NB4 (cell line): ENCODE measurements around the gene SWI5.
A peak's percentile ranks its signal among the peaks of the same experiment; 100 is the strongest.

Experiments used
- DNase-seq: peaks from one replicate; pipeline ENCODE4 v3.0.0; 2010; ENCODE audit warnings: low read depth
- H3K4me3 ChIP-seq: one replicate; pipeline ENCODE4 v1.5.1; 2011; ENCODE audit warnings: mild to moderate bottlenecking, low read depth, low read length, moderate library complexity
- CTCF ChIP-seq: IDR thresholded peaks from one replicate; pipeline ENCODE4 v1.5.1; 2012; ENCODE audit warnings: low read depth, low read length
- MYC ChIP-seq: IDR thresholded peaks from 2 replicates; pipeline ENCODE4 v1.6.1; 2011; ENCODE audit warnings: low read depth, low read length
- POLR2A ChIP-seq: IDR thresholded peaks from 2 replicates; pipeline ENCODE4 v1.6.1; 2011; ENCODE audit warnings: mild to moderate bottlenecking; ENCODE audit not compliant: insufficient read length; ENCODE audit errors: extremely low read depth
- TF ChIP-seq, protein P1 (sequence below): IDR thresholded peaks from 2 replicates; pipeline ENCODE4 v1.6.1; 2011; ENCODE audit warnings: low read depth, low read length

SWI5 gene

GRCh38 chr9:128257907-128258306 lies 18.2 kb upstream of the SWI5 start:
- no peak overlapping the region for H3K4me3 ChIP-seq
- no peak for DNase-seq
- TF ChIP-seq CTCF (no peak), POLR2A (no peak), MYC (no peak)
- TF ChIP-seq, protein P1, sequence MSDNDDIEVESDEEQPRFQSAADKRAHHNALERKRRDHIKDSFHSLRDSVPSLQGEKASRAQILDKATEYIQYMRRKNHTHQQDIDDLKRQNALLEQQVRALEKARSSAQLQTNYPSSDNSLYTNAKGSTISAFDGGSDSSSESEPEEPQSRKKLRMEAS = no peak

GRCh38 chr9:128258326-128258725 lies 17.8 kb upstream of the SWI5 start:
- DNase-seq = no peak

DNA sequence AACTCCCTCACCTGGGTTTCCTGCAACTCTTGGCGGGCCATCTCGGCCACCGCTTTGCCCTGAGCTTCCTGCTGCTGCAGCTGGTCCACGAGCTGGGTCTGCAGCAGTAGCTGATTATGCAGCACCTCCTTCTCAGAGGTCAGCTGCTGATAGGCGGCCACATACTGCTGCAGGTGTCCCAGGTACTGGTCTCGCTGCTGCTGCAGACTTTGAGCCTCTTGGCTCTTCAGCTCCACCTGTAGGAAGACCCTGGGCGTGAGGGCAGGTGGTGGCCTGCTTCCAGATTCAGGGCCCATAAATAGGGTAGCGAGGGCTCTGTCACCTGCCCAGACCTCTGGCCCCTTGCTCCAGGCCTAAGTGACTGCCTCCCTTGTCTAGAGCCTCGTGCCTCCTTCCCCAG lies 16.9 kb upstream of the SWI5 start:
- no peak overlapping the region for H3K4me3 ChIP-seq
- peak; percentile 12 for TF ChIP-seq CTCF
- no peak for TF ChIP-seq POLR2A
- DNase-seq = no peak

More at GRCh38 chr9:128258326-128258725, 17.8 kb upstream of the SWI5 start:
- no peak overlapping the region for H3K4me3 ChIP-seq
- no peak for TF ChIP-seq MYC
- no peak for TF ChIP-seq CTCF
- TF ChIP-seq POLR2A = no peak
- TF ChIP-seq, protein P1 = no peak

GRCh38 chr9:128260340-128260739 lies 15.7 kb upstream of the SWI5 start:
- TF ChIP-seq, protein P1 = no peak
- no peak for TF ChIP-seq POLR2A
- no peak for TF ChIP-seq CTCF
- no peak for TF ChIP-seq MYC
- H3K4me3 ChIP-seq = no peak overlapping the region
- DNase-seq = no peak

DNA sequence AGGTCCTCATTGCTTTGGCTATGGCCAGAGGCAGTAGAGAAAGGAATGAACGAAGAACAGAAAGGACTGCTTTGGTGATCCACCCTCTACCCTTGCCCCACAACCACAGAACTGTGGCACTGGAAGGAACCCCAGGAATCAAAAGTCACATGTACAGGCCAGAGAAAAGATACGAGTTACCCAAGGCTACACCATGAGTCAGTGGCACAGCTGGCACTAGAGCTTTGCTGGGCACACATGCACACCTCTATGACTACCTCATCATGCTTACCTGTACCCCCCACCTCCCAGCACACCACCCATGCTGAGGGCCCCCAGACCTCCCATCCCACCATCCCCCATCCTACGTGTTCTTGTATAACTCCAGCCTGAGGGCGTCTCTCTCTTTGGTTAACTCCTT lies 13.4 kb upstream of the SWI5 start:
- no peak overlapping the region for H3K4me3 ChIP-seq
- TF ChIP-seq POLR2A (no peak), MYC (no peak), CTCF (no peak)
- TF ChIP-seq, protein P1 = no peak
- DNase-seq = no peak

- no peak for DNase-seq
- H3K4me3 ChIP-seq = no peak overlapping the region
- TF ChIP-seq MYC (no peak), CTCF (no peak), POLR2A (no peak)
- TF ChIP-seq, protein P1 = no peak
These were observed 10.7 kb upstream of the SWI5 start for GRCh38 chr9:128265348-128265847.
